ENCODE results near the gene CXorf66.
A peak's percentile ranks its signal among the peaks of the same experiment; 100 is the strongest.

Gene CXorf66

DNA sequence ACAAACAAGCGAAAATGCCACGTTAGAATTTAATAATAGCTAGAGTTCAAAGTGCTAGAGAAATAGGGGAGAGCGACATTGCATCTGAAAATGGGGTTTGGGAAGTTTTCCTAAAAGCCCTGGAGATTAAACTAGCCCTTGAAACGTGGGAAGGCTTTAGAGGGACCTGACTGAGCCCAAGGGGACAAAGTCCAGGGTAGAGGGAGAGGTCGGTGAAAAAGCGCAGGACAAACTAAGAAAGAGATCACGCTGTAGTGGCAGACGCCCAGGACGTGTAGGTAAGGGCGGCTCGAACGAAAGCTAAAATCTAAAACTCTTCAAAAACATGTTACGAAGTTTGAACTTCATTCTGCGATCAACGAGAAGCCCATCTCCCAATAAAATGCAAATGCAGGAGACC is 31.4 kb downstream of the CXorf66 start:
- no peak for DNase-seq (ENCODE audit: extremely low spot score)
- ChIA-PET CTCF (interaction anchor here (0.8 kb wide), 1 partner anchor 11 kb away, joined by 3 read pairs; no protein-coding TSS in a partner anchor), POLR2A (interaction anchor here (1.0 kb wide), 1 partner anchor 46 kb away, joined by 3 read pairs; no protein-coding TSS in a partner anchor)
- TF ChIP-seq, protein P1, sequence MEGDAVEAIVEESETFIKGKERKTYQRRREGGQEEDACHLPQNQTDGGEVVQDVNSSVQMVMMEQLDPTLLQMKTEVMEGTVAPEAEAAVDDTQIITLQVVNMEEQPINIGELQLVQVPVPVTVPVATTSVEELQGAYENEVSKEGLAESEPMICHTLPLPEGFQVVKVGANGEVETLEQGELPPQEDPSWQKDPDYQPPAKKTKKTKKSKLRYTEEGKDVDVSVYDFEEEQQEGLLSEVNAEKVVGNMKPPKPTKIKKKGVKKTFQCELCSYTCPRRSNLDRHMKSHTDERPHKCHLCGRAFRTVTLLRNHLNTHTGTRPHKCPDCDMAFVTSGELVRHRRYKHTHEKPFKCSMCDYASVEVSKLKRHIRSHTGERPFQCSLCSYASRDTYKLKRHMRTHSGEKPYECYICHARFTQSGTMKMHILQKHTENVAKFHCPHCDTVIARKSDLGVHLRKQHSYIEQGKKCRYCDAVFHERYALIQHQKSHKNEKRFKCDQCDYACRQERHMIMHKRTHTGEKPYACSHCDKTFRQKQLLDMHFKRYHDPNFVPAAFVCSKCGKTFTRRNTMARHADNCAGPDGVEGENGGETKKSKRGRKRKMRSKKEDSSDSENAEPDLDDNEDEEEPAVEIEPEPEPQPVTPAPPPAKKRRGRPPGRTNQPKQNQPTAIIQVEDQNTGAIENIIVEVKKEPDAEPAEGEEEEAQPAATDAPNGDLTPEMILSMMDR (IDR thresholded peaks at IDR 0.05; ENCODE audit: control extremely low read depth, extremely low read depth, low read depth, missing control alignments) = no peak

DNA sequence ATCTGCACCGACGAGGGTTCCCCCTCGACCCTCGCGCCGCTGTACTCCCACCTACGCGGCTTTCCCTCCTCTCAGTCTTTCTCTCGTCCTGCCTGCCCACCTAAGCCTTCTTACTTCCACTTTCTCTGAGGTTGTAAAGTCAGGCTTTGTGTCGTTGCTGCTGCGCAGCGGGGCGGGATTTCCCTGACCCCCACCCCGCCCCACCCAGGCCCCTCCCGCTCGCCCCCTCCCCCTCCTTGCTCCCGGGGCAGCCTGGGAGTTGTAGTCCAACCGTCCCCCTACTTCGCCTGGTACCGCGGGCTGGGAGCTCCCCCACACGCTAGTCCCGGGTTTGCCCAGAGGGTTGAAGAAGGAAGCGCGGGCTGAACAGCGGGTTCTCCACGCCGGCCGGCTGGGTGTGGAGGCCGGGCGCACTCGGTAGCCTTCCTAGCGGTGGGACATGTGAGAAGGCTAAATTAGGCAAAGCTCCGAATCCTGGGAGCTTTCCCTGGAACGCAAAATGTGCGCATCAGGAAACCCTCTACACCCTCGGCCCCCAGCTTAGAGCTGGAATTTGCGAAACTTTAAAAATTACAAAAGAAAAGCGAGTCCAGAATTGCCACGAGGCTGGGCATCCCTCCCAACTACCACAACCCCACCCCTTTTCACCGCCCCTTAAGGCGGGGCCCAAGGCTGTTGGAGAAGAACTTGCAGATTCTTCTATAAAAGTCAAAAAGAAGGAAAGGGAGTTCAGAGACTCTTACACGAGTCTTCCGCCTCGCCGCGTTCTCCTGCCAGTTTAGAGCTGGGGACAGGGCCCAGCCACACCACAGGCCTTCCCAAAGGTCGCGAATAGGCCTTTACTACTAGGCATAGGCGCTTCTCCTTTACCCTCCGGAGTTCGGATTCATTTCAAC is 32.2 kb downstream of the CXorf66 start, which contains the start of gene ATP11C:
Gene ATP11C (minus strand): TSS at position 153 of the 896 bp plus-strand sequence. CDS start 1,011 bp downstream, outside the sequence.
- DNase-seq (ENCODE audit: extremely low spot score) = peak; percentile 83
- POLR2A ChIA-PET = interaction anchor here (0.5 to 1.0 kb wide), 3 partner anchors 45 to 240 kb away, joined by 3 to 6 read pairs (median 3); no protein-coding TSS in a partner anchor
- TF ChIP-seq, protein P1 (IDR thresholded peaks at IDR 0.05; ENCODE audit: control extremely low read depth, extremely low read depth, low read depth, missing control alignments) = peak; percentile 43
- CTCF ChIA-PET = interaction anchor here (0.8 kb wide), 1 partner anchor 12 kb away, joined by 3 read pairs; no protein-coding TSS in a partner anchor

DNA sequence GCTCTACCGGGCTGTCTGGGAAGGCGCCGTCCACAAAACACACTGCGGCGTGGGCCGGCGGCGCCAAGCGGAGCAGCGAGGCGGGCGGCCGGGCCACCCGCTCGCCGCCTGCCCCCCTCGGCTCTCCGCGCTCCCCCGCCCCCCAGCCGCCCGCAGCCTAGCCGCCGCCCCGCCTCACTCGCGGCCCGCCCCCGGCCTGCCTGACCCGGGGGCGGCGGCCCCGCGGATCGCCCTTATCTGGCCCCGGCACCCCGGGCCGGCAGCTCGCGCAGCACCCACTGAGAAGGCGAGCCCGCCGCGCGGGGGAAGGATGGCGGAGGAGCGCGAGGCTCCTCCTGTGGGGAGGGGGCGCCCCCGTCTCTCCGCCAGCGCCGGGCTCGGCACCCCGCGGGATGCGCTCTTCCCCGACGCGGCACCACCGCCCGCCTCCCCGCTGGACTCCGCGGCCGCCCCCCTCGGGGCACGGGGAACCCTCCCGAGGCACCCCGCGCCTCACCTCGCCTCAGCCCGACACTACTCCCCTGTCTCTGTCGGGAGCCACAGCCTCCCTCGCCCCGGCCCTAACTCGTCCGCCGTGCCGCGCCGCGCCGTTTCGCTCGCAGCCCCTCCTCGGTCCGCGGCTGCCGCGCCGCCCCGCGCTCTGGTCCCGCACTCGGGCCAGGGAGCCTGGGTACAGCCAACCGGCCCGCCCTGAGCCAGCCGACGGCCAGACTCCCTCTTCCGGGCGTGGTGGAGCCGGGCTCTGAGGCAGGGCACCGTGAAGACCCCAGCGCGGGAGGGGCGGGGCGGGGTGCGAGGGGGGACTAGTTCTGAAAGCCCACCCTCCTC is 33.0 kb downstream of the CXorf66 start:
- DNase-seq (ENCODE audit: extremely low spot score) = peak; percentile 46
- ChIA-PET CTCF (no interaction called here), POLR2A (interaction anchor here (0.5 kb wide), 1 partner anchor 239 kb away, joined by 3 read pairs; no protein-coding TSS in a partner anchor)
- TF ChIP-seq, protein P1 (IDR thresholded peaks at IDR 0.05; ENCODE audit: control extremely low read depth, extremely low read depth, low read depth, missing control alignments) = no peak

DNA sequence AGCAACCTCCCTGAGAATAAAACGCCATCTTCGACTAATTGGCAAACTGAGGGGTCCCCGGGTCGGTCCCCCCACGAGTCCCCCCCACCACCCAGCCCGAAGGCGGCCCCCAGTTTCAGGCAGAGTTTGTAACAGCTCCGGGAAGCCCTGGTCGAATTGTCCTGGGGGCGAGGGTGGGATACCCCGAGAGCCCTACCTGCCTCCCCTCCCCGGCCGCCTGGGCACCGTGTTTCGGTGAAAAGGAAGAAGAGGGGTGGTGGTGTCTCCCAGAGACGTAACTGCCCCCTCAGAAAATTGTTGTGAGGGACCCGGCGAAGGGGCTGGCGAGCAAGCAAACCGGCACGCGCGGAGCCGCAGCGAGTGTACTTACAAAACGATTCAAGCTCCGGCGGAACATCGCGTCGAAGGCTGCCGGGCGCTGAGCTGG is 33.7 kb downstream of the CXorf66 start:
- CTCF ChIA-PET = no interaction called here
- POLR2A ChIA-PET = no interaction called here
- TF ChIP-seq, protein P1 (IDR thresholded peaks at IDR 0.05; ENCODE audit: control extremely low read depth, extremely low read depth, low read depth, missing control alignments) = no peak
- no peak for DNase-seq (ENCODE audit: extremely low spot score)

DNA sequence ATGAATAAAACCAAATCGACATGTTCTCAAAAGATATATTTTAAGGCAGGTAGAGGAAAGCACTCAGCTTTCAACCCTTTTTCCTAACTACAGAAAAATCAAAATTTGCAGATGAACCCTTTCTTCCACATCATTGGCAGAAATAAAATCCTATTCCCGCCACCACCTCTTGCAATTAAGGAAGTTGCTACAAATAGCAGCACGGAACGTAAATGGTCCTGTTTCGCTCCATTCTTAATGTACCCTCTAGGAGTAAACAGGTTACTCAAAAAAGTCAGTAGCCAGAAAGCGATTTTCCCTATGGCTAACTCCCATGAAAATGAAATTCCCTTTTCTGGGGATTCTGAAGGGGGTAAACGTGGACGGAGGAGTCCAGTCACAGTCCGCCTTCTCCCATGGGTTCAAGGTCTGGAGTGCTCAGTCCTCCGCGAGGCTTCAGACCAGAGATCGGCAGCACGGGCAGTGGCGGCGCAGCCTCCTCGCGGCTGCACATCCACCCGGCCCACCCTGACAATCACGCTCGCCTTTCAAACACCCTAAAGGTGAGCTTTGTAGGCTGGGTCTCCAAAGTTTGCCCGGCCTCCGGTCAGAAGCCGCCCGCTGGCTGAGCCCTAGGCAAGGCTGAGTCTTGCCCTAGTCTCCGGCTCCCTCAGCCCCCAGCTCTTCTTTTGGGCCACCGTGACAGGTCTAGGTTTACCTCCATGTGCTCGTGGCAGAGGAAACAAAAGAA is 34.2 kb downstream of the CXorf66 start:
- peak; percentile 20 for DNase-seq (ENCODE audit: extremely low spot score)
- TF ChIP-seq, protein P1 (IDR thresholded peaks at IDR 0.05; ENCODE audit: control extremely low read depth, extremely low read depth, low read depth, missing control alignments) = no peak
- ChIA-PET CTCF (no interaction called here), POLR2A (interaction anchor here (0.5 kb wide), 1 partner anchor 12 kb away, joined by 3 read pairs; no protein-coding TSS in a partner anchor)
